CD14-positive monocyte (primary cell): Measurements from ENCODE around the gene DERL3. TPM values are rescaled to one million over a fixed set of nuclear protein-coding genes. Genes with fewer than 3 reads are reported as not detected.
A peak's percentile ranks its signal among the peaks of the same experiment; 100 is the strongest.

Experiments used
- DNase-seq, 3 donors: peaks; one replicate each; pipeline ENCODE4 v3.0.0-alpha.2; 2011 to 2022
- H2AFZ ChIP-seq: 2 replicates; pipeline ENCODE4 v1.6.0; 2012; ENCODE audit warnings: mild to moderate bottlenecking, low read depth, low read length, inconsistent platforms; ENCODE audit not compliant: insufficient read depth, poor library complexity, severe bottlenecking
- H3K27ac ChIP-seq, 2 donors: 1 replicate in 1 of 2; 2 replicates in 1 of 2; pipeline ENCODE4 v1.5.1; 2012 to 2013; ENCODE audit warnings: low read length in 2 of 2, control low read depth in 1 of 2, inconsistent platforms in 1 of 2, low read depth in 1 of 2, mild to moderate bottlenecking in 1 of 2
- H3K27me3 ChIP-seq, 2 donors: one replicate each; pipeline versions ENCODE4 v1.6.0 to v1.6.1; 2011 to 2013; ENCODE audit warnings: low read length in 2 of 2; ENCODE audit not compliant: control insufficient read depth in 2 of 2, insufficient read depth in 2 of 2
- H3K36me3 ChIP-seq, 2 donors: replicated peaks in 1 of 2; 1 replicate in 1 of 2; 2 replicates in 1 of 2; pipeline versions ENCODE4 v1.5.1 to v1.6.1; 2012 to 2013; ENCODE audit warnings: low read length in 2 of 2, control low read depth in 1 of 2, inconsistent platforms in 1 of 2, mild to moderate bottlenecking in 1 of 2; ENCODE audit not compliant: insufficient read depth in 2 of 2, control insufficient read depth in 1 of 2
- H3K4me1 ChIP-seq, 2 donors: 1 replicate in 1 of 2; 2 replicates in 1 of 2; pipeline versions ENCODE4 v1.5.1 to v1.6.1; 2012 to 2013; ENCODE audit warnings: low read length in 2 of 2, control low read depth in 1 of 2, inconsistent platforms in 1 of 2, mild to moderate bottlenecking in 1 of 2, moderate library complexity in 1 of 2; ENCODE audit not compliant: insufficient read depth in 2 of 2, control insufficient read depth in 1 of 2
- H3K4me2 ChIP-seq: replicated peaks from 2 replicates; pipeline ENCODE3; 2012; ENCODE audit warnings: low read length, moderate library complexity, mild to moderate bottlenecking; ENCODE audit not compliant: poor library complexity, severe bottlenecking; ENCODE audit errors: extremely low read depth
- H3K4me3 ChIP-seq, 3 experiments: fragments of 200-600 bp in 1 of 3; sonication (generic) in 1 of 3; replicated peaks in 1 of 3; 1 replicate in 2 of 3; 2 replicates in 1 of 3; pipeline ENCODE4 v1.5.1; 2011 to 2013; ENCODE audit warnings: low read length in 3 of 3, mild to moderate bottlenecking in 3 of 3, control low read depth in 2 of 3, low read depth in 2 of 3, inconsistent platforms in 1 of 3, moderate library complexity in 1 of 3
- H3K79me2 ChIP-seq: 2 replicates; pipeline ENCODE4 v1.6.0; 2012; ENCODE audit warnings: mild to moderate bottlenecking, control low read depth, inconsistent platforms, low read length, moderate library complexity; ENCODE audit not compliant: insufficient read depth
- H3K9ac ChIP-seq: 2 replicates; pipeline ENCODE4 v1.6.0; 2017; ENCODE audit warnings: low read length, mild to moderate bottlenecking; ENCODE audit not compliant: insufficient read depth, poor library complexity, severe bottlenecking
- H3K9me3 ChIP-seq, 2 donors: replicated peaks in 1 of 2; 1 replicate in 1 of 2; 2 replicates in 1 of 2; pipeline versions ENCODE4 v1.5.1 to v1.6.1; 2012 to 2013; ENCODE audit warnings: low read length in 2 of 2, control low read depth in 1 of 2; ENCODE audit not compliant: control insufficient read depth in 1 of 2, insufficient read depth in 1 of 2
- H4K20me1 ChIP-seq: 2 replicates; pipeline ENCODE4 v1.6.0; 2012; ENCODE audit warnings: mild to moderate bottlenecking, low read length, control low read depth, moderate library complexity; ENCODE audit not compliant: insufficient read depth
- H3K27ac Mint-ChIP-seq, 7 donors: one replicate each; pipeline ENCODE4 v1.8.0; 2020; ENCODE audit warnings: mild to moderate bottlenecking in 7 of 7, mixed read lengths in 7 of 7, moderate library complexity in 6 of 7, inconsistent platforms in 2 of 7
- H3K27me3 Mint-ChIP-seq, 3 donors: one replicate each; pipeline ENCODE4 v1.8.0; 2021 to 2022; ENCODE audit warnings: low read depth in 3 of 3, mild to moderate bottlenecking in 3 of 3, mixed read lengths in 3 of 3, moderate library complexity in 3 of 3, inconsistent platforms in 1 of 3
- H3K36me3 Mint-ChIP-seq, 2 donors: one replicate each; pipeline ENCODE4 v1.8.0; 2020; ENCODE audit warnings: mixed read lengths in 2 of 2, inconsistent platforms in 1 of 2, mild to moderate bottlenecking in 1 of 2
- H3K4me1 Mint-ChIP-seq: one replicate; pipeline ENCODE4 v1.8.0; 2020; ENCODE audit warnings: mild to moderate bottlenecking, mixed read lengths
- H3K4me3 Mint-ChIP-seq, 2 donors: one replicate each; pipeline ENCODE4 v1.8.0; 2020; ENCODE audit warnings: mild to moderate bottlenecking in 2 of 2, mixed read lengths in 2 of 2, moderate library complexity in 1 of 2
- H3K9me3 Mint-ChIP-seq, 7 donors: one replicate each; pipeline ENCODE4 v1.8.0; 2020 to 2022; ENCODE audit warnings: mixed read lengths in 7 of 7, mild to moderate bottlenecking in 6 of 7, moderate library complexity in 6 of 7, inconsistent platforms in 2 of 7
- WGBS: methylation state at CpG from one replicate; pipeline ENCODE4 v1.1.5; 2013; ENCODE audit warnings: missing lambda C conversion rate; ENCODE audit not compliant: insufficient coverage; 5-methylcytosine and 5-hydroxymethylcytosine counted together
- intact Hi-C, 2 donors: fragments of 100-400 bp; cut with micrococcal nuclease; formaldehyde crosslinking; loops; one replicate each; pipeline versions ENCODE4 v1.15.0 to v1.15.1; 2023
- polyA plus RNA-seq, 3 donors: library from polyadenylated mRNA; depleted of rRNA in 1 of 3; unstranded in 2 of 3; stranded (reverse) in 1 of 3; fragments of 300-500 nt in 2 of 3; fragments of >200 nt in 1 of 3; fragmentation: Illumina TruSeq in 2 of 3; gene quantifications; 1 replicate in 2 of 3; 2 replicates in 1 of 3; pipeline ENCODE4 v1.2.3, GENCODE V29; 2012 to 2021
- TF ChIP-seq, protein P1 (sequence below): fragments of 200-600 bp; IDR thresholded peaks from one replicate; pipeline ENCODE4 v1.8.0; 2022; ENCODE audit warnings: antibody characterized with exemption, mild to moderate bottlenecking

Gene DERL3
- polyA plus RNA-seq, 3 donors = 0.23 to 0.64 (median 0.28) TPM

DNA sequence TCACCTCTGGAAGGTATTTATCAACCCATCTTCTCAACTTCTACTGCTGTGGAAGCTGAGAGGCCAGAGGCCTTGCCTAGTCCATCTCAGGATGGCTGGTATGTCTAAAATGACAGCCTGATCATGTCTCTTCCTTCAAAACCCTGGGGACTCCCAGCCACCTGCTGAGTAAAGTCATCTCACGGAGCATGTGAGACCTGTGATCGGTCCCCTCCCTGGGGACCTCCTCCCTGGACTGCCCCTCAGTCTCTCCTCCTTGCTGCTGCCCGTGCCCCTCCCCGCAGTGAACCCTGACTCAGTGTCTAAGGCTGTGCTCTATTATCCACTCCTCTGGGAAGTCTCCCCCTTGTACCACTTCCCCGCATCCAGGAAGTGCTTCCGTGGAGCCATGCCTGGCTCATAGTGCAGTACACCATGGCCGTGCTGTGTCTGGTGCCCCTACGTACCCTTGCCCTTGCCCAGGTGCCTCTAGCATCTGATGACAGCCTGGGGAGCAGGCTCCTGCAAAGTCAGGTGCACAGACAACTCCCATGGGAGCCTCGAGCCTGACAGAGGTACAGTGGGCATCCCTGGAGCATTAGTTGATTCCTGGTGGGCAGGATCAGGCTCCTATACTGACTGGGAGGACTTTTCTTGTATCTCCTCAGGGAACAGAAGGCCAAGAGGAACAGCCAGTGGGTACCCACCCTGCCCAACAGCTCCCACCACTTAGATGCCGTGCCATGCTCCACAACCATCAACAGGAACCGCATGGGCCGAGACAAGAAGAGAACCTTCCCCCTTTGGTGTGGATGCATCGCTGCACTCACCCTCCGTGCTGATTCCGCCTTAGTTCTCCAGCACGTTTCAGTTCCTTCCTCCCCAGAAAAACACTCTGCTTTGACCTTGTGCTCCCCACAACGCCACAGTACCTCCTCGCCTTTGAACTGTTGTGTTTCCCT, 38.2 kb downstream of the DERL3 start:
- peak overlapping the region in 1 of 7 donors; percentile 44 for H3K27ac Mint-ChIP-seq
- Histone ChIP-seq H4K20me1 (no peaks in the 10 kb centered on the region), H2AFZ (no peak overlapping the region), H3K4me2 (no peak overlapping the region), H3K9ac (no peak overlapping the region), H3K79me2 (no peaks in the 10 kb centered on the region), H3K36me3 (peaks cover 70 to 93% of the 10 kb centered on the region in 2 donors), H3K9me3 (no peaks in the 10 kb centered on the region), H3K4me3 (no peak overlapping the region), H3K27me3 (no peaks in the 10 kb centered on the region), H3K4me1 (no peaks in the 10 kb centered on the region), H3K27ac (no peak overlapping the region)
- TF ChIP-seq, protein P1, sequence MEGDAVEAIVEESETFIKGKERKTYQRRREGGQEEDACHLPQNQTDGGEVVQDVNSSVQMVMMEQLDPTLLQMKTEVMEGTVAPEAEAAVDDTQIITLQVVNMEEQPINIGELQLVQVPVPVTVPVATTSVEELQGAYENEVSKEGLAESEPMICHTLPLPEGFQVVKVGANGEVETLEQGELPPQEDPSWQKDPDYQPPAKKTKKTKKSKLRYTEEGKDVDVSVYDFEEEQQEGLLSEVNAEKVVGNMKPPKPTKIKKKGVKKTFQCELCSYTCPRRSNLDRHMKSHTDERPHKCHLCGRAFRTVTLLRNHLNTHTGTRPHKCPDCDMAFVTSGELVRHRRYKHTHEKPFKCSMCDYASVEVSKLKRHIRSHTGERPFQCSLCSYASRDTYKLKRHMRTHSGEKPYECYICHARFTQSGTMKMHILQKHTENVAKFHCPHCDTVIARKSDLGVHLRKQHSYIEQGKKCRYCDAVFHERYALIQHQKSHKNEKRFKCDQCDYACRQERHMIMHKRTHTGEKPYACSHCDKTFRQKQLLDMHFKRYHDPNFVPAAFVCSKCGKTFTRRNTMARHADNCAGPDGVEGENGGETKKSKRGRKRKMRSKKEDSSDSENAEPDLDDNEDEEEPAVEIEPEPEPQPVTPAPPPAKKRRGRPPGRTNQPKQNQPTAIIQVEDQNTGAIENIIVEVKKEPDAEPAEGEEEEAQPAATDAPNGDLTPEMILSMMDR = no peak
- peaks cover 0 to 2% (median 0%) of the 10 kb centered on the region in 3 donors for H3K27me3 Mint-ChIP-seq
- WGBS = 98% methylated on average over 18 of the region's 18 CpGs
- H3K9me3 Mint-ChIP-seq = peaks cover 0 to 3% (median 0%) of the 10 kb centered on the region in 7 donors
- intact Hi-C loops = no loop called here
- H3K4me1 Mint-ChIP-seq = no peaks in the 10 kb centered on the region
- peaks cover 77 to 97% of the 10 kb centered on the region in 2 donors for H3K36me3 Mint-ChIP-seq
- no peak overlapping the region for H3K4me3 Mint-ChIP-seq
- no peak for DNase-seq

DNA sequence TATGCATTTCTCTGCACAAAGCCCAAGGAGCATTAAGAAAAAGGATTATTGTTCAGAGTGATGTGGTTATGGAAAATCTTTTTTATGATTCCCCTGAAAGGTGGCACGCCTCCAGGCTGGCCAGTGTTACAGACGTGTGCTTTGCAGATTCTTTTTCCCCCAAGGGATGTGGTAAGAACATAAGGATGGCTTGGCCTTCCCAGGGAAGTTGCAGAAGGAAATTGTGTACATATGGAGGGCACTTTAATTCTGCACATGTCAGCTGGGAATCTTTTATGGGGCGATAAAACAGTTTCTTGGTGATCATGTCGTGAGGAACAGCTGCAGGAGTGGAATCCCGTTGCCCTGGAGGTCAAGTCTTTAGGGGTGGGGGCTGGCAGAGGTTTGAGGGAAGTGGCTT, 42.3 kb downstream of the DERL3 start:
- H3K27me3 ChIP-seq = no peaks in the 10 kb centered on the region
- intact Hi-C loops = no loop called here
- Mint-ChIP-seq H3K4me1 (no peaks in the 10 kb centered on the region), H3K27ac (no peak overlapping the region), H3K9me3 (peaks cover 0 to 3% (median 0%) of the 10 kb centered on the region in 7 donors), H3K36me3 (peaks cover 70 to 97% of the 10 kb centered on the region in 2 donors), H3K27me3 (no peaks in the 10 kb centered on the region), H3K4me3 (no peak overlapping the region)
- peaks cover 8% of the 10 kb centered on the region for H3K79me2 ChIP-seq
- TF ChIP-seq, protein P1 = no peak
- no peak overlapping the region for H3K27ac ChIP-seq
- H3K4me1 ChIP-seq = no peaks in the 10 kb centered on the region
- no peak overlapping the region for H2AFZ ChIP-seq
- 94% methylated on average over 4 of the region's 5 CpGs for WGBS
- H4K20me1 ChIP-seq = peaks cover 17% of the 10 kb centered on the region
- peaks cover 63 to 92% of the 10 kb centered on the region in 2 donors for H3K36me3 ChIP-seq
- H3K9me3 ChIP-seq = no peaks in the 10 kb centered on the region
- no peak for DNase-seq
- no peak overlapping the region for H3K9ac ChIP-seq
- H3K4me2 ChIP-seq = no peak overlapping the region
- no peak overlapping the region for H3K4me3 ChIP-seq
